ENCODE results near the gene ZNF483.

DNA sequence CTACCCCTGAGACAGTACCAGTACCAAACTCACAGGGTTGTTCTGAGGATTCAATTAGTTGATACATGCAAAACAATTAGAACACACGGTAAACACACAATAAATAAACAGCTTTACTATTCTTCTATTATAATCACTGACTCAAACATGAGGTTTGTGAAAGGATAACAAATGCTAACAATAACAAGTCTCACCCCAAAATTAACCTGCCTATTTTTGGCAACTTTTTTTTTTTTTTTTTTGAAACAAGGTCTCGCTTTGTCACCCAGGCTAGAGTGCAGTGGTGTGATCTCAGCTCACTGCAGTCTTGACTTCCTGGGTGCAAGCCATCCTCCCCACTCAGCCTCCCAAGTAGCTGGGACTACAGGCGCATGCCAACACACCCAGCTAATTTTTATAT is 47.3 kb upstream of the ZNF483 start:
- TF ChIP-seq POLR2A (IDR thresholded peaks at IDR 0.05; ENCODE audit: low read depth, low read length): no peak
- no peak for TF ChIP-seq SPI1 (IDR thresholded peaks at IDR 0.05; ENCODE audit: low read depth, low read length)
- TF ChIP-seq PAX5 (IDR thresholded peaks at IDR 0.05; ENCODE audit: insufficient read depth, low read length, severe bottlenecking): no peak
- no peak for TF ChIP-seq POLR2AphosphoS5 (IDR thresholded peaks at IDR 0.05; ENCODE audit: low read depth, low read length)

All from GM12891 (cell line).